Measurements from ENCODE around the gene FLAD1.

FLAD1 gene

DNA sequence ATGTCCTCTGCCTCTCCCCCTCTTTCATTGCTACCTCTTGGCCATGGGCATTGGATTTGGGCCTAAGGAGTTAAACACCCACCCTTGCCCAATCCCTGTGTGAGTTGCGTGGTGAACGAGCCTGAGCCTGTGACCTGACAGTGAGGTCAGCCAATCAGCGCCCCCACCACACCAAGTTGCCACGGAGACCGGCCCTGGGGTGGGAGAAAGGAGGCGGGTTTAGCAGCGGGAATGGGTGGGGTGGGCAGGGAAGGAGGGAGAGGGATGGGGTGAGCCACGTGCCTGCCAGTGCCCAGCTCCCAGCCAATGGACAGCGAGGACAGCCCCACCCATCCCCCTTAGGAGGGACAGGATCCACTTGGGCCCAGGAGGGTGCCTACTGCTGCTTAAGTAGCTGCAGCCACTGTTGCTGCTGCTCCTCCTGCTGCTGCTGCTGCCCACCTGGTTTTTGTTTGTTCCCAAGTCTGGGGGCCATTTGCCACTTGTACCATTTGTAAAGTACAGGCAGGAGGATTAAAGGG is 28.9 kb downstream of the FLAD1 start:
- in situ Hi-C loops (cut with MboI; ENCODE audit: low pct_unique_long_range_greater_than_20kb, low sequenced_read_pairs, unreplicated experiment) = no loop called here
- no peak for DNase-seq (ENCODE audit: low spot score)
- TF ChIP-seq, protein P1, sequence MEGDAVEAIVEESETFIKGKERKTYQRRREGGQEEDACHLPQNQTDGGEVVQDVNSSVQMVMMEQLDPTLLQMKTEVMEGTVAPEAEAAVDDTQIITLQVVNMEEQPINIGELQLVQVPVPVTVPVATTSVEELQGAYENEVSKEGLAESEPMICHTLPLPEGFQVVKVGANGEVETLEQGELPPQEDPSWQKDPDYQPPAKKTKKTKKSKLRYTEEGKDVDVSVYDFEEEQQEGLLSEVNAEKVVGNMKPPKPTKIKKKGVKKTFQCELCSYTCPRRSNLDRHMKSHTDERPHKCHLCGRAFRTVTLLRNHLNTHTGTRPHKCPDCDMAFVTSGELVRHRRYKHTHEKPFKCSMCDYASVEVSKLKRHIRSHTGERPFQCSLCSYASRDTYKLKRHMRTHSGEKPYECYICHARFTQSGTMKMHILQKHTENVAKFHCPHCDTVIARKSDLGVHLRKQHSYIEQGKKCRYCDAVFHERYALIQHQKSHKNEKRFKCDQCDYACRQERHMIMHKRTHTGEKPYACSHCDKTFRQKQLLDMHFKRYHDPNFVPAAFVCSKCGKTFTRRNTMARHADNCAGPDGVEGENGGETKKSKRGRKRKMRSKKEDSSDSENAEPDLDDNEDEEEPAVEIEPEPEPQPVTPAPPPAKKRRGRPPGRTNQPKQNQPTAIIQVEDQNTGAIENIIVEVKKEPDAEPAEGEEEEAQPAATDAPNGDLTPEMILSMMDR (IDR thresholded peaks at IDR 0.05; ENCODE audit: extremely low read depth, insufficient read depth, missing control alignments) = no peak

DNA sequence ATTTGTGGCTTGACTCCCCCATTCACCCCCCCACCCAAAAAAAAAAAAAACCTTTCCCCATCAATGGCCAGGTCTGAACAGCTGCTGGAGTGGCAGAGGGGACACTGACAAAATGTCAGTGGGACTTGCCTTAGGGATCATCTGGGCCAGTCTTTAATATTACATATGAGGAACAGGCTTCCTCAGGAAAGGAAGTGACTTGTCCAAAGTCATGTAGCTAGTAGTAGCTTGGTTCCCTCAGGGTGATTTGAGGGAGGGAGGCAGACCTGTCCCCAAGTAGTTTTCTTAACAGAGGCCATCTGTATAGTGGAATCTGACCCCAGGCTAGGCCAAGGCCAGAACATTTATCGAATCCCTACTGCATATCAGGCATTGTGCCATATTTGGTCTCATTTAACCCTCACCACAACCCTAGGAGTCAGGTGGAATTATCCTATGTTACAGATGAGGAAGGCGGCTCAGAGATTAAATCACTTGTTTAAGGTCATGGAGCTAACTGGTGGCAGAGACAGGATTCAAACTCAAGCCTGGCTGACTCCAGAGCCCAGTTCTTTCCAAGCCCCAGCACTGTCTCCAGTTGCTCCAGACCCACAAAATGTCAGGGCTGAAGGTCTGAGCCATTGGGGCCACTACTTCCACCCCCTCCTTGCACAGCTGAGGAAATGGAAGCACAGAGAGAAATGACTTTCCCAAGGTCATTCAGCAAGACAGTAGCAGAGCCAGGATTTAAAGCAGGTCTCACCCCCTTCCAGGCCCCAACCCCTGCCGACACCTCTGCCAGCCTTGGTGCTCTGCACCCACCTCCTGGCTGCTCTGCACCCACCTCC is 29.8 kb downstream of the FLAD1 start:
- TF ChIP-seq, protein P1 (IDR thresholded peaks at IDR 0.05; ENCODE audit: extremely low read depth, insufficient read depth, missing control alignments) = no peak
- in situ Hi-C loops (cut with MboI; ENCODE audit: low pct_unique_long_range_greater_than_20kb, low sequenced_read_pairs, unreplicated experiment) = no loop called here
- no peak for DNase-seq (ENCODE audit: low spot score)

DNA sequence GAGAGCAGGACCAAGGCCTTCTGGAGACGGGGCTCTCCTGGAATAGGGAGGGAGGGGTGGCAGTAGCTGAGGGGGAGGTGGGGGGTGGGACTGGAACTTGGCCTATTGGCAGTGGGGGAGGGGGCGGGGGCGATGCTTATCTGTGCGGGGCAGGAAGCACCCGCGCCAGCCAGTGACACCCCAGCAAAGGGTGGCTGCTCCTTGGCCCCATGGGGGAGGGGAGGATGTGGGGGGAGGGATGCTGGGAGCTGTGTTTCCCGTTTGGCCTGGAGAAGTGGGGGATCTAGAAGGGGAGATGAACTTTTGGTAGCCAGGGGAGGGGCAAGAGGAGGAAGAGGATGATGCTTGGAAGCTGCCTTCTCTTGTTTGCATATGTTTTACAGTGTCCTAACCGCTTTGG is 30.5 kb downstream of the FLAD1 start:
- TF ChIP-seq, protein P1 (IDR thresholded peaks at IDR 0.05; ENCODE audit: extremely low read depth, insufficient read depth, missing control alignments) = no peak
- no peak for DNase-seq (ENCODE audit: low spot score)
- in situ Hi-C loops (cut with MboI; ENCODE audit: low pct_unique_long_range_greater_than_20kb, low sequenced_read_pairs, unreplicated experiment) = no loop called here

DNA sequence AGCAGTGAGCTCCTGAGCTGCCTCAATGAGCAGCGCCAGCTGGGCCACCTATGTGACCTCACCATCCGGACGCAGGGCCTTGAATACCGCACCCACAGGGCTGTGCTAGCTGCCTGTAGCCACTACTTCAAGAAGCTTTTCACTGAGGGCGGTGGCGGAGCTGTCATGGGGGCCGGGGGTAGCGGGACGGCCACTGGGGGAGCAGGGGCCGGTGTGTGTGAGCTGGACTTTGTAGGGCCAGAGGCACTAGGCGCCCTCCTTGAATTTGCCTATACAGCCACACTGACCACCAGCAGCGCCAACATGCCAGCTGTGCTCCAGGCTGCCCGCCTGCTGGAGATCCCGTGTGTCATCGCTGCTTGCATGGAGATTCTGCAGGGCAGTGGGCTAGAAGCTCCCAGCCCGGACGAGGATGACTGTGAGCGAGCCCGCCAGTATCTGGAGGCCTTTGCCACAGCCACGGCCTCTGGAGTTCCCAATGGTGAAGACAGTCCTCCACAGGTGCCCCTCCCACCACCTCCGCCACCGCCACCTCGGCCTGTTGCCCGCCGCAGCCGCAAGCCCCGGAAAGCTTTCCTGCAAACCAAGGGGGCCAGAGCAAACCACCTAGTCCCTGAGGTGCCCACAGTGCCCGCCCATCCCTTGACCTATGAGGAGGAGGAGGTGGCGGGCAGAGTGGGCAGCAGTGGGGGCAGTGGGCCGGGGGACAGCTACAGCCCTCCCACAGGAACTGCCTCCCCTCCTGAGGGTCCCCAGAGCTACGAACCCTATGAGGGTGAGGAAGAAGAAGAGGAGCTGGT is 31.8 kb downstream of the FLAD1 start:
- TF ChIP-seq, protein P1 (IDR thresholded peaks at IDR 0.05; ENCODE audit: extremely low read depth, insufficient read depth, missing control alignments) = no peak
- DNase-seq (ENCODE audit: low spot score) = no peak
- in situ Hi-C loops (cut with MboI; ENCODE audit: low pct_unique_long_range_greater_than_20kb, low sequenced_read_pairs, unreplicated experiment) = no loop called here

DNA sequence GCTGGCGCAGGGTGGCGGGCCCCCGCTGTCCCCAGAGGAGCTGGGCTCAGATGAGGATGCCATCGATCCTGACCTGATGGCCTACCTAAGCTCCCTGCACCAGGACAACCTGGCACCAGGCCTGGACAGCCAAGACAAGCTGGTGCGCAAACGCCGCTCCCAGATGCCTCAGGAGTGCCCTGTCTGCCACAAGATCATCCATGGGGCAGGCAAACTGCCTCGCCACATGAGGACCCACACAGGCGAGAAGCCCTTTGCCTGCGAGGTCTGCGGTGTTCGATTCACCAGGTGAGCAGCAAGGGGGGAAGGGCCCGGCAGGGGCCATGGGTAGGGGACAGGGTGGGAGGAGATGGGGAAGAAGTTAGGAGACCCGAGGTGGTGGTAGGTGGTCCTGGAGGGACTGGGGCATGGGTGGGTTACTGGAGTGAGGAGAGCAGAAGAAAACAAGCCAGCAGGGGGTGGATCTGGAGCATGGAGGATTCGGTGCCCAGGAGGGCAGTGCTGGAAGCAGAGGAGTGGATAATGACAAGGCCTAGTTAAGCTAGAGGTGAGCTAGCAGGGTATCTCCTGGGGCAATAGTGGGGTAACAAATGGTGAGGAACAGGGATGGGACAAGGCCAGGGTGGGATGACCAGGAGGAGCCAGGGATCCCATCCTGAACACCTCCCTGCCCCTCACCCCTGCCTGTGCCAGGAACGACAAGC is 32.5 kb downstream of the FLAD1 start:
- in situ Hi-C loops (cut with MboI; ENCODE audit: low pct_unique_long_range_greater_than_20kb, low sequenced_read_pairs, unreplicated experiment) = no loop called here
- TF ChIP-seq, protein P1 (IDR thresholded peaks at IDR 0.05; ENCODE audit: extremely low read depth, insufficient read depth, missing control alignments) = no peak
- DNase-seq (ENCODE audit: low spot score) = no peak

DNA sequence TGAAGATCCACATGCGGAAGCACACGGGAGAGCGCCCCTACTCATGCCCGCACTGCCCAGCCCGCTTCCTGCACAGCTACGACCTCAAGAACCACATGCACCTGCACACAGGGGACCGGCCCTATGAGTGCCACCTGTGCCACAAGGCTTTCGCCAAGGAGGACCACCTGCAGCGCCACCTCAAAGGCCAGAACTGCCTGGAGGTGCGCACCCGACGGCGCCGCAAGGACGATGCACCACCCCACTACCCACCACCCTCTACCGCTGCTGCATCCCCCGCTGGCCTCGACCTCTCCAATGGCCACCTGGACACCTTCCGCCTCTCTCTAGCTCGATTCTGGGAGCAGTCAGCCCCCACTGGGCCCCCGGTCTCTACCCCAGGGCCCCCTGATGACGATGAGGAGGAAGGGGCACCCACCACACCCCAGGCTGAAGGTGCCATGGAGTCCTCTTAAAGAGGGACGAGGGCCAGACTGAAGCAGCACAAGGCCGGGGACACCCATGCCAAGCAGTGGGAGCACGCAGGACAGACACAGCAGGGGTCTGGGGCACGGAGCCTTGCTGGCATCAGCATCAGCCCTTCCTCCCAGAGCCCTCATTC is 33.2 kb downstream of the FLAD1 start:
- in situ Hi-C loops (cut with MboI; ENCODE audit: low pct_unique_long_range_greater_than_20kb, low sequenced_read_pairs, unreplicated experiment) = no loop called here
- TF ChIP-seq, protein P1 (IDR thresholded peaks at IDR 0.05; ENCODE audit: extremely low read depth, insufficient read depth, missing control alignments) = no peak

More for the DNA sequence above, 33.2 kb downstream of the FLAD1 start:
- no peak for DNase-seq (ENCODE audit: low spot score)

All from GM13977 (cell line).